Adrenal gland (tissue), 12 donors: ENCODE data around the gene NSL1. TPM values are rescaled to one million over a fixed set of nuclear protein-coding genes. Genes with fewer than 3 reads are reported as not detected.

Experiments used
- DNase-seq, 7 donors: peaks; one replicate each; pipeline ENCODE4 v3.0.0-alpha.2; 2019 to 2020
- H3K27ac ChIP-seq, 5 donors: fragments of 200-600 bp; sonication (generic) in 4 of 5; 1 replicate in 3 of 5; 2 replicates in 2 of 5; pipeline versions ENCODE4 v1.5.1 to v1.8.0; 2016 to 2020; ENCODE audit warnings: mild to moderate bottlenecking in 1 of 5
- H3K27me3 ChIP-seq: fragments of 200-600 bp; 2 replicates; pipeline ENCODE4 v1.8.0; 2021
- H3K36me3 ChIP-seq, 2 donors: fragments of 200-600 bp; replicated peaks in 1 of 2; 1 replicate in 1 of 2; 2 replicates in 1 of 2; pipeline versions ENCODE4 v1.5.1 to v1.8.0; 2018 to 2022
- H3K4me1 ChIP-seq, 2 donors: fragments of 200-600 bp; replicated peaks in 1 of 2; 1 replicate in 1 of 2; 2 replicates in 1 of 2; pipeline versions ENCODE4 v1.5.1 to v1.8.0; 2018 to 2021
- H3K4me3 ChIP-seq, 4 donors: fragments of 200-600 bp; sonication (generic) in 3 of 4; one replicate each; pipeline ENCODE4 v1.5.1; 2016 to 2018
- H3K9me3 ChIP-seq, 3 donors: fragments of 200-600 bp; sonication (generic) in 1 of 3; replicated peaks in 1 of 3; 1 replicate in 2 of 3; 2 replicates in 1 of 3; pipeline versions ENCODE4 v1.5.1 to v1.8.0; 2016 to 2021
- CTCF ChIP-seq, 6 experiments: fragments of 450-650 bp in 4 of 6; fragments of 200-600 bp in 2 of 6; sonication (generic) in 1 of 6; IDR thresholded peaks; 1 replicate in 5 of 6; 2 replicates in 1 of 6; pipeline versions ENCODE4 v1.5.1 to v1.8.0; 2016 to 2021; ENCODE audit warnings: antibody characterized with exemption in 6 of 6, mild to moderate bottlenecking in 2 of 6, moderate library complexity in 1 of 6
- POLR2A ChIP-seq, 2 donors: fragments of 450-650 bp; IDR thresholded peaks; one replicate each; pipeline ENCODE4 v1.6.1; 2017; ENCODE audit warnings: antibody characterized with exemption in 2 of 2, mild to moderate bottlenecking in 2 of 2, moderate library complexity in 1 of 2
- WGBS, 4 donors: extraction: QIAGEN DNeasy Blood & Tissue Kit in 2 of 4; methylation state at CpG; one replicate each; pipeline versions ENCODE4 v1.1.5 to v1.1.7; 2013 to 2017; 5-methylcytosine and 5-hydroxymethylcytosine counted together
- intact Hi-C, 2 donors: fragments of 100-400 bp; cut with DNase I; formaldehyde crosslinking; loops; one replicate each; pipeline versions ENCODE4 v1.14.1 to v1.15.0; 2022 to 2023
- polyA plus RNA-seq, 3 donors: library from polyadenylated mRNA; stranded (reverse); fragments of 200-250 nt in 2 of 3; fragments of 350-450 nt in 1 of 3; fragmentation: Illumina TruSeq in 1 of 3; extraction: RNeasy Lipid Tissue Mini Kit (QIAGEN cat#74804) in 1 of 3; gene quantifications; one replicate each; pipeline ENCODE4 v1.2.3, GENCODE V29; 2013 to 2014
- total RNA-seq, 9 donors: library from RNA; depleted of rRNA in 4 of 9; stranded (reverse); fragments of >200 nt in 4 of 9; fragments of 120-200 nt in 1 of 9; fragmentation: NEBNext Ultra II Directional in 1 of 9; extraction: Animal tissue kit (Norgen Biotek cat#: 25700) in 1 of 9; gene quantifications; one replicate each; pipeline versions ENCODE4 v1.1.0 to v1.2.4, GENCODE V29; 2013 to 2023
- donor health status: healthy with polysubstance abuse.
- donor health status: Bipolar disorder and iron deficiency.
- donor health status: DM: yes; HTN: yes; CAD: no.
- donor health status: DM: no; HTN: no; CAD: no.
- donor health status: DM: no; HTN: no; CAD: no.
- donor health status: DM: yes; HTN: yes; CAD: no.

Gene NSL1
- total and polyA plus RNA-seq, 12 donors = 10.6 to 90.9 (median 29.8) TPM

- DNase-seq = peak in 6 of 7 donors; percentile 38 to 60 (median 42)
- TF ChIP-seq POLR2A (IDR thresholded peaks at IDR 0.05) (no peak), CTCF (IDR thresholded peaks at IDR 0.05) (no peak)
- no peaks in the 10 kb centered on the region for H3K27me3 ChIP-seq
- intact Hi-C loops = no loop called here
- no peaks in the 10 kb centered on the region for H3K36me3 ChIP-seq
- WGBS, 4 donors = 0 to 2% (median 1%) methylated on average over 18 to 78 of the region's 79 CpGs
- H3K4me1 ChIP-seq = peaks cover 16 to 25% of the 10 kb centered on the region in 2 donors
- peak within 1 kb of the TSS in 4 of 5 donors; percentile 14 to 82 (median 67) for H3K27ac ChIP-seq
- peak within 1 kb of the TSS in 3 of 4 donors; percentile 30 to 76 (median 49) for H3K4me3 ChIP-seq
- H3K9me3 ChIP-seq = no peaks in the 10 kb centered on the region
Measured at GRCh38 chr1:212699625-212700222, 91.9 kb downstream of the NSL1 start, which contains the start of gene BATF3. BATF3 (minus strand) TSS chr1:212699840; CDS start chr1:212699762, 78 bp downstream.

GRCh38 chr1:212699104-212699624, 92.4 kb downstream of the NSL1 start:
- Histone ChIP-seq H3K4me1 (peaks cover 16 to 25% of the 10 kb centered on the region in 2 donors), H3K27ac (peak overlapping the region in 2 of 5 donors; percentile 81 to 82), H3K36me3 (no peaks in the 10 kb centered on the region), H3K9me3 (no peaks in the 10 kb centered on the region), H3K4me3 (peak overlapping the region in 1 of 4 donors; percentile 76), H3K27me3 (no peaks in the 10 kb centered on the region)
- intact Hi-C loops = no loop called here
- TF ChIP-seq CTCF (IDR thresholded peaks at IDR 0.05) = peak; percentile 12 to 46 (median 36)
- no peak for TF ChIP-seq POLR2A (IDR thresholded peaks at IDR 0.05)
- 1 to 10% (median 2%) methylated on average over 2 to 42 of the region's 42 CpGs for WGBS, 4 donors
- peak; percentile 27 to 60 (median 38) for DNase-seq

- 30 to 49% (median 35%) methylated on average over 11 to 12 of the region's 12 CpGs for WGBS, 4 donors
- Histone ChIP-seq H3K4me3 (peak overlapping the region in 1 of 4 donors; percentile 76), H3K4me1 (peaks cover 16 to 25% of the 10 kb centered on the region in 2 donors), H3K9me3 (no peaks in the 10 kb centered on the region), H3K27ac (no peak overlapping the region), H3K36me3 (no peaks in the 10 kb centered on the region), H3K27me3 (no peaks in the 10 kb centered on the region)
- intact Hi-C loops = no loop called here
- peak in 1 of 7 donors; percentile 13 for DNase-seq
- TF ChIP-seq CTCF (IDR thresholded peaks at IDR 0.05) (no peak), POLR2A (IDR thresholded peaks at IDR 0.05) (no peak)
Measured at GRCh38 chr1:212698467-212699103, 93.0 kb downstream of the NSL1 start.

- H3K36me3 ChIP-seq = no peaks in the 10 kb centered on the region
- 66 to 74% (median 73%) methylated on average over 13 of the region's 13 CpGs for WGBS, 4 donors
- no peak overlapping the region for H3K4me3 ChIP-seq
Measured at GRCh38 chr1:212696721-212697331, 94.8 kb downstream of the NSL1 start.

More at GRCh38 chr1:212696721-212697331, 94.8 kb downstream of the NSL1 start:
- H3K27me3 ChIP-seq = no peaks in the 10 kb centered on the region
- TF ChIP-seq CTCF (IDR thresholded peaks at IDR 0.05) = no peak
- peaks cover 16 to 25% of the 10 kb centered on the region in 2 donors for H3K4me1 ChIP-seq
- intact Hi-C loops = no loop called here
- H3K27ac ChIP-seq = no peak overlapping the region
- H3K9me3 ChIP-seq = no peaks in the 10 kb centered on the region
- DNase-seq = peak in 1 of 7 donors; percentile 37
